ENCODE data around the gene PGLYRP2.

DNA sequence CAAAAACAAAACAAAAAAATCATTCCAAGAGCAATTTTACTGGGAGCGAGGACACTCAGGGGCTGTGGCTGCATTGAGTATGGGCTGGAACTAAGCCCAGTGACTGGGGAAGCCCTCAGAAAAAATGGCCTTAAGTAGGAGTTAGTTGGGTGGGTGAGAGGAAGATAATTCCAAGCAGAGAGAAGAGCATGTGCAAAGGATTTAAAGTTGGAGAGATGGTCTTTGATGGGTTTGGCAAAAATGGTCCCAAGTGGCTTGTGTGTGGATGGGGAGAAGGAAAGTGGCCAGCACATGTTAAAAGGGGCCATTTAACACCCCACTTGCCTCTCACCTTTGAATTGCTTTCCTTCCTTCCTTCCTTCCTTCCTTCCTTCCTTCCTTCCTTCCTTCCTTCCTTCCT lies 22.3 kb upstream of the PGLYRP2 start:
- TF ChIP-seq CTCF (IDR thresholded peaks at IDR 0.05) (no peak), POLR2A (IDR thresholded peaks at IDR 0.05) (no peak)

Measured in adrenal gland (tissue), 5 donors.